ENCODE results near the gene RALY. TPM values are rescaled to one million over a fixed set of nuclear protein-coding genes. Genes with fewer than 3 reads are reported as not detected.

RALY gene
- total RNA-seq, 1 donor from 2014 or later = 236 TPM

DNA sequence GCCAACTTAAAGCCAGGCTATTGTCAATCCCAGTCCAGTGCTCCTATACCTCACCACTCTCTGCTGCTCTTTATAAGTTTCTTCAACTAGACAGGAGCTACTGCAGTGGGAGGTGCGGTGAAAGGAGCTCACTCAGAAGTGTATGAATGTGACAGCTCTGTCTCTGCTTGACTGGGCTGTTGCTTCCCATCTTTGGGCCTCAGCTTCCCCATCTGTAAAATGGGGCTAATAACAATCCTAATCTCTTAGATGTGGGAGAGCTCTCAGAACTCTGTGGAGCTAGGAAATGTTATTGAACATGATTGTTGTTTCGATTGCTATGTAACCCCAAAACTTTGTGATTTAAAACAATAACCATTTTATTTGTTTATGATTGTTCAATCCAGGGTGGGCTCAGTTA is 8.4 kb upstream of the RALY start:
- TF ChIP-seq, protein P1, sequence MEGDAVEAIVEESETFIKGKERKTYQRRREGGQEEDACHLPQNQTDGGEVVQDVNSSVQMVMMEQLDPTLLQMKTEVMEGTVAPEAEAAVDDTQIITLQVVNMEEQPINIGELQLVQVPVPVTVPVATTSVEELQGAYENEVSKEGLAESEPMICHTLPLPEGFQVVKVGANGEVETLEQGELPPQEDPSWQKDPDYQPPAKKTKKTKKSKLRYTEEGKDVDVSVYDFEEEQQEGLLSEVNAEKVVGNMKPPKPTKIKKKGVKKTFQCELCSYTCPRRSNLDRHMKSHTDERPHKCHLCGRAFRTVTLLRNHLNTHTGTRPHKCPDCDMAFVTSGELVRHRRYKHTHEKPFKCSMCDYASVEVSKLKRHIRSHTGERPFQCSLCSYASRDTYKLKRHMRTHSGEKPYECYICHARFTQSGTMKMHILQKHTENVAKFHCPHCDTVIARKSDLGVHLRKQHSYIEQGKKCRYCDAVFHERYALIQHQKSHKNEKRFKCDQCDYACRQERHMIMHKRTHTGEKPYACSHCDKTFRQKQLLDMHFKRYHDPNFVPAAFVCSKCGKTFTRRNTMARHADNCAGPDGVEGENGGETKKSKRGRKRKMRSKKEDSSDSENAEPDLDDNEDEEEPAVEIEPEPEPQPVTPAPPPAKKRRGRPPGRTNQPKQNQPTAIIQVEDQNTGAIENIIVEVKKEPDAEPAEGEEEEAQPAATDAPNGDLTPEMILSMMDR (IDR thresholded peaks at IDR 0.05; ENCODE audit: unreplicated experiment) = no peak
- no peak for DNase-seq (ENCODE audit: low spot score, unreplicated experiment)
- Mint-ChIP-seq H3K4me3 (ENCODE audit: low read depth) (no peak overlapping the region), H3K4me1 (ENCODE audit: low read depth) (no peaks in the 10 kb centered on the region), H3K27me3 (peaks cover 2% of the 10 kb centered on the region), H3K27ac (no peak overlapping the region), H3K36me3 (ENCODE audit: insufficient read depth) (no peaks in the 10 kb centered on the region), H3K9me3 (ENCODE audit: low read depth) (no peaks in the 10 kb centered on the region)

DNA sequence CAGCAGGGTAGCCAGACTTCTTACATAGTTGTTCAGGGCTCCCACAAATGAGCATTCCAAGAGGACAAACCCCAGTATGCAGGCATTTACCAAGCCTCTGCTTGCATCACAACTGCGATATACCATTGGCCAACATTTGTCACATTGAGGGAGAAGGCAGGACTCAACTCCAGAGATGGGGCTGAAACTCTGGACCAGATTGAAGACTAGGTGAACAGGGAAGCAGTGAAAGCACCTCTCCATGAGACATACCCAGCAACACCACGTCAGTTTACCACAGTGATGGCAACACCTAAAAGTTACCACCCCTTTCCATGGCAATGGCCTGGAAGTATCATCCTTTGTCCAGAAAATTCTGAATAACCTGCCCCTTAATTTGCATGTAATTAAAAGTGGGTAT is 7.9 kb upstream of the RALY start:
- Mint-ChIP-seq H3K9me3 (ENCODE audit: low read depth) (no peaks in the 10 kb centered on the region), H3K27me3 (peaks cover under 1% of the 10 kb centered on the region), H3K36me3 (ENCODE audit: insufficient read depth) (no peaks in the 10 kb centered on the region), H3K27ac (no peak overlapping the region), H3K4me3 (ENCODE audit: low read depth) (no peak overlapping the region), H3K4me1 (ENCODE audit: low read depth) (no peaks in the 10 kb centered on the region)
- TF ChIP-seq, protein P1 (IDR thresholded peaks at IDR 0.05; ENCODE audit: unreplicated experiment) = no peak
- DNase-seq (ENCODE audit: low spot score, unreplicated experiment) = no peak

DNA sequence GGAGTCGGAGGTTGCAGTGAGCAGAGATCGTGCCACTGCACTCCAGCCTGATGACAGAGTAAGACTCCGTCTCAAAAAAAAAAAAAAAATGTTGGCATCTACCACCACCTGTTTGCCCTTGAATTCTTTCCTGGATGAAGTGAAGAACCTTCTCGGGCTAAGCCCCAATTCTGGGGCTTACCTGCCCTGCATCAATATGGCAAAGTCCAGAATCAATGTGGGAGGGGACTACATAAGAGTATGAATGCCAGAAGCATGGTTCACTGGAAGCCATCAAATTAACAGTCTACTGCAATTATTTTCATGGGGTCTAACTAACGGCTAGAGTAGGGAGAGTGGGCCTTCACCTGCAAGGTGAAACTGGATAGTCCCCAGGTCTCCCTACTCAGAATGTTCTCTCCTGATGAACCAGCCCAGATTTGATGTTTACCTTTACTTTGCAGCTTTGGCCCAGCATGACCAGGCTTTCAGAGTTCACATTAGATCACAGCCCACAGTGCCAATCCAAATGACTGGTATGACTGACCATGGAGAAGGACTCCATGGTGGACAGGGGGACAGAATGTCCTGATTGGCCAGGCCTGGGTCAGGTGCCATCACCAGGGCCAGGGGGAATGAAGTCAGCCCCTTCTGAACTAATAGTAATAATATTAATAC is 7.0 kb upstream of the RALY start:
- TF ChIP-seq, protein P1 (IDR thresholded peaks at IDR 0.05; ENCODE audit: unreplicated experiment) = no peak
- no peaks in the 10 kb centered on the region for H3K27me3 Mint-ChIP-seq
- no peaks in the 10 kb centered on the region for H3K9me3 Mint-ChIP-seq (ENCODE audit: low read depth)
- H3K4me3 Mint-ChIP-seq (ENCODE audit: low read depth) = no peak overlapping the region
- H3K36me3 Mint-ChIP-seq (ENCODE audit: insufficient read depth) = no peaks in the 10 kb centered on the region
- DNase-seq (ENCODE audit: low spot score, unreplicated experiment) = no peak
- H3K27ac Mint-ChIP-seq = no peak overlapping the region
- peaks cover 3% of the 10 kb centered on the region for H3K4me1 Mint-ChIP-seq (ENCODE audit: low read depth)

DNA sequence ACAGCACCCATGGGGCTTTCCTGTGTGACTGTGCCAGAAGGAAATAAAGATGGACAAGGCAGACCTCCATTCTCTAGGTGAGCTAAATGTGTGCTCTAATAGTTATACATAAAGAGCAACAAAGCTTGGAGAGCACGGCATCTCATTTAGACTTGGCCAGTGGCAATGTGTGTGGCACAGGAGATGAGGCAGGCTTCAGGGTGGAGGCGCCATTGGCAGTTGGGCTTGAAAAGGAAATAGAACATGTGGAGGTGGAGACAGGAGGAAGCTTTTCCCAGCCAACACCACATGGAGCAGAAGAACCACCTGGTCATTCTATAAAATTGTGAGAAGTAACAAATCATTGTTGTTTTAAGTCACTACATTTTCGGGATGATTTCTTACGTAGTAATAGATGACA is 3.6 kb upstream of the RALY start:
- Mint-ChIP-seq H3K9me3 (ENCODE audit: low read depth) (no peaks in the 10 kb centered on the region), H3K4me3 (ENCODE audit: low read depth) (no peak overlapping the region), H3K4me1 (ENCODE audit: low read depth) (peaks cover 14% of the 10 kb centered on the region), H3K36me3 (ENCODE audit: insufficient read depth) (no peaks in the 10 kb centered on the region), H3K27me3 (no peaks in the 10 kb centered on the region), H3K27ac (no peak overlapping the region)
- TF ChIP-seq, protein P1 (IDR thresholded peaks at IDR 0.05; ENCODE audit: unreplicated experiment) = no peak
- no peak for DNase-seq (ENCODE audit: low spot score, unreplicated experiment)

DNA sequence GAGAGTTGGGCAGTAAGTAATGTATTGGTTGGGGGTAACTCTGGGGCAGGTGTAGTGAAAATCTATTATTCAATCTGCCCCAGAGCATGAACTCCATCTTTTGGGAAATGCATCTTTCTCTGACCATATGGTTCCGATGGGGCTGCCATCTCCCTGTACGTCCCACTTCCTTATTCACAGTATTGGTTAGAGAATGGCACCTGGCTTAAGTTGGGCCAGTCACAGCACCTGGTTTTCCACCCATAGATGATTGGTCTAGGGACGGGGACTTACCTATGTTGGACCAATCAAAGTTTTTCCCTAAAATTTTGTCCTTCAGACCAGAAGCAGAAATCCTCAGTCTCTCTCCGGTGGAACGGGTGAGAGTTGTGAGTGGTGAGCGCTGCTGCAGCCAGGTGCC is 2.2 kb upstream of the RALY start:
- H3K27ac Mint-ChIP-seq = peak overlapping the region; percentile 98

More for the DNA sequence above, 2.2 kb upstream of the RALY start:
- TF ChIP-seq, protein P1 (IDR thresholded peaks at IDR 0.05; ENCODE audit: unreplicated experiment) = no peak
- H3K4me3 Mint-ChIP-seq (ENCODE audit: low read depth) = peak overlapping the region; percentile 95
- H3K9me3 Mint-ChIP-seq (ENCODE audit: low read depth) = no peaks in the 10 kb centered on the region
- peaks cover 24% of the 10 kb centered on the region for H3K4me1 Mint-ChIP-seq (ENCODE audit: low read depth)
- H3K36me3 Mint-ChIP-seq (ENCODE audit: insufficient read depth) = no peaks in the 10 kb centered on the region
- no peak for DNase-seq (ENCODE audit: low spot score, unreplicated experiment)
- no peaks in the 10 kb centered on the region for H3K27me3 Mint-ChIP-seq

Measured in progenitor cell of endocrine pancreas (in vitro differentiated cells).